UCSD-AML1 (cell line): ENCODE measurements around the gene OPN5.
A peak's percentile ranks its signal among the peaks of the same experiment; 100 is the strongest.

ENCODE experiments used
- DNase-seq: peaks from one replicate; lab custom pipeline; 2025; ENCODE audit not compliant: unreplicated experiment; lab: John Stamatoyannopoulos, UW

OPN5 gene

GRCh38 chr6:47787620-47788497 is 6.0 kb downstream of the OPN5 start:
- DNase-seq, result peak; percentile 40

GRCh38 chr6:47788498-47788884 is 6.7 kb downstream of the OPN5 start:
- DNase-seq, result no peak

- no peak for DNase-seq
Observed at GRCh38 chr6:47789553-47789952, 7.7 kb downstream of the OPN5 start.

- no peak for DNase-seq
Observed at GRCh38 chr6:47792216-47792733, 10.4 kb downstream of the OPN5 start.

GRCh38 chr6:47794577-47795135 is 12.8 kb downstream of the OPN5 start:
- DNase-seq, result no peak

- DNase-seq, result no peak
Observed at GRCh38 chr6:47801984-47802383, 20.2 kb downstream of the OPN5 start.

GRCh38 chr6:47804821-47805220 is 23.0 kb downstream of the OPN5 start:
- no peak for DNase-seq

- no peak for DNase-seq
Observed at GRCh38 chr6:47809873-47810272, 28.0 kb downstream of the OPN5 start.

- DNase-seq, result no peak
Observed at GRCh38 chr6:47810885-47811284, 29.1 kb downstream of the OPN5 start.

GRCh38 chr6:47811443-47811842 is 29.6 kb downstream of the OPN5 start:
- no peak for DNase-seq

- no peak for DNase-seq
Observed at GRCh38 chr6:47817749-47818148, 35.9 kb downstream of the OPN5 start.

GRCh38 chr6:47819461-47819860 is 37.6 kb downstream of the OPN5 start:
- DNase-seq, result no peak

- no peak for DNase-seq
Observed at GRCh38 chr6:47822856-47823554, 41.2 kb downstream of the OPN5 start.

- DNase-seq, result no peak
Observed at GRCh38 chr6:47832386-47833100, 50.7 kb downstream of the OPN5 start.

GRCh38 chr6:47834196-47834595 is 52.4 kb downstream of the OPN5 start:
- no peak for DNase-seq

GRCh38 chr6:47836046-47836445 is 54.2 kb downstream of the OPN5 start:
- no peak for DNase-seq

- no peak for DNase-seq
Observed at GRCh38 chr6:47836639-47837038, 54.8 kb downstream of the OPN5 start.

- DNase-seq, result no peak
Observed at GRCh38 chr6:47839645-47840044, 57.8 kb downstream of the OPN5 start.

GRCh38 chr6:47844881-47845280 is 63.0 kb downstream of the OPN5 start:
- DNase-seq, result no peak

- DNase-seq, result no peak
Observed at GRCh38 chr6:47846752-47847151, 64.9 kb downstream of the OPN5 start.

GRCh38 chr6:47851091-47851490 is 69.3 kb downstream of the OPN5 start:
- DNase-seq, result no peak
